Measurements from ENCODE around the gene HNRNPR.
"Not testable (repeated sequence)": the region's sequence is repeated elsewhere in the genome, so short reads cannot be mapped to it uniquely, and the experiment has no call there.

HNRNPR gene

GRCh38 chr1:23344111-23344986, at the start of gene HNRNPR:
HNRNPR (minus strand) TSS chr1:23344284; CDS start chr1:23341008, 3,276 bp downstream.
- DNase-seq, result peak; percentile 100

DNA sequence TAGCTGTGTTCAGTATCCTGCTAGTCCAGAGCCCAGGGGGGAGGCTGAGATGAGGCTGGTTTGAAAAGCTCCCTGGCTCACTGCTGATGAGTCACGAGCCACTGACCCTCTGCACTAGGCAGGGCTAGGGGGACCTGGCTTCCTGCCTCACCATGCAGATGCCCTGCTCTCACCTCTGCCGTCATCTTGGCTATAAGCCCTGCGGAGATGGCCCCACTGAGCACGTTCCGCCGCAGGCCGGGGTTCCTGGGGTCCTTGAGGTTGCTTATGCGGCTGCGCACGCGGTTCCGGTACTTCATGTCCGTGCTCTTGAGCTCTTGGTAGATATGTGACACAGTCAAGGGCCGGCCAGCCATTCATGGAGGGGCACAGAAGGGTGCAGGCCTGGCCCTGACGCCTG, 49.6 kb upstream of the HNRNPR start:
- no peak for DNase-seq

DNA sequence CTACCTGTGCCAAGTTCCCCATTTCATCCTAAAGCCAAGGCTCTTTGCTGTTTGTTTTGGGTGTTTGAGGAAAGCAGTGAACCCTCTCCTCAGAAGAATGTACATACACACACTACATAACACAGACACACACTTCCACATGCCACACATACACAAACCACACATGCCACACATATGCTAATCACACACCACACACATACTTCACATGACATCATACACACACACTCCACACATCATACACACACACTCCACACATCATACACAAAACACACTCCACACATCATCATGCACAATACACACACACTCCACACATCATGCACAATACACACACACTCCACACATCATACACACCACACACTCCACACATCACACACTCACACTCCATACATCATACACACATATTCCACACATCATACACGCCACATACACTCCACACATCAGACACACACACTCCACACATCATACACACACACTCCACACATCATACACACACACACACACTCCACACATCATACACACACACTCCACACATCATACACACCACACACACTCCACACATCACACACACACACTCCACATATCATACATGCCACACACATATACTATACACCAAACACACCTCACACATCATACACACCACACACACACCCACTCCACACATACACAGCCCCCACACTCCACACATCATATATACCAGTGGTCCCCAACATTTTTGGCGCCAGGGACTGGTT, 48.2 kb upstream of the HNRNPR start:
- DNase-seq, result no peak

- no peak for DNase-seq
Measured at GRCh38 chr1:23389837-23390321, 45.8 kb upstream of the HNRNPR start.

DNA sequence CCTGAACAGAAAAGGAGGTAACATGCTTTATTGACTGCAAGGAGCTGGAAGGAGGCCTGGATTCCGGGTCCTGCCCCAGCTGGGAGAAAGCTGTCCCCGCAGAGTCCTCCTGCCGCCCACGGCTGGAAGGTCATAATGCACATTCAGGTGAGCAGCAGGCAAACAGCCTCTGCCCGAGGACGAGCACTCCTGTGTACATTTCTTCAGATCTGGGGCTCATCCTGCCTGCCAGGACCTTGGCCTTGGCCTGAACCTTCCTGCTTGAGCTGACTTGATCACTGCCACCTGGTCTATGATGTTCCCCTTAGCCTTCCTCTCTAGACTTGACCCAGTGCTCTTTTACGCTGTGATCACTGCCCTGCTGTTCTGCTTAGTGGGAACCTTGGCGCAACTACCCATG, 43.4 kb upstream of the HNRNPR start:
- no peak for DNase-seq

GRCh38 chr1:23385119-23385621, 41.1 kb upstream of the HNRNPR start:
- no peak for DNase-seq

DNA sequence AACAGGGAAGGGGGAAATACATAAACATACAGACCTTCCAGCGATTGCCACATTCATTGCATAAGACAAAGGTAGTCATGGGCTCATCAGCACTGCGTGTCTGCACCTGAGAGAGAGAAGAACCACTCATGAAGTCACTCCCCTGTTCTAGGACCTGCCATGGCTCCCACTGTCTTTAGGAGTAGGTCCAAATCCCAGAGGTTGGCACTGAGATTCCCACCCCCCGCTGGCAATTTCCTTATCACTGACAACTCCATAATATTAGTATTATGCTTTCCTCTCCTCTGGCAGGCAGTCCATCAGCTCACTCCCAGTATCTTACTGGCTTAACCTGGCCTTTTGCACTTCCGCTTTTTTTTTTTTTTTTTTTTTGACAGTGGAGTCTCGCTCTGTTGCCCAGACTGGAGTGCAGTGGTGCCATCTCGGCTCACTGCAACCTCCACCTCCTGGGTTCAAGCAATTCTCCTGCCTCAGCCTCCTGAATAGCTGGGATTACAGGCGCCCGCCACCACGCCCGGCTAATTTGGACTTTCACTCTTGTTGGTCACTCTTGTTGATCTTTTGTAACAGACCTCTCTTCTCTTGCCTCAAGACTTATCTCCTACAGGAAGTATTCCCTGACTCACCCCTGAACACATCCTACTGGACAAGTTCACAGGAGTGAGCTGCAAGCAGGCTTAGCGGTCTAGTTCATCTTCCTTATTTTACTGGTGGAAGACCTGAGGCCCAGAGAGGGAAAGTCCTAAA, 40.4 kb upstream of the HNRNPR start:
- no peak for DNase-seq

- DNase-seq, result no peak
Measured at GRCh38 chr1:23383577-23384311, 39.7 kb upstream of the HNRNPR start.

- DNase-seq, result no peak
Measured at GRCh38 chr1:23381233-23381885, 37.3 kb upstream of the HNRNPR start.

- no peak for DNase-seq
Measured at GRCh38 chr1:23380719-23381118, 36.6 kb upstream of the HNRNPR start.

GRCh38 chr1:23380236-23380635, 36.2 kb upstream of the HNRNPR start:
- DNase-seq, result not testable (repeated sequence)

GRCh38 chr1:23376890-23377811, 33.1 kb upstream of the HNRNPR start:
- peak; percentile 48 to 63 for DNase-seq

DNA sequence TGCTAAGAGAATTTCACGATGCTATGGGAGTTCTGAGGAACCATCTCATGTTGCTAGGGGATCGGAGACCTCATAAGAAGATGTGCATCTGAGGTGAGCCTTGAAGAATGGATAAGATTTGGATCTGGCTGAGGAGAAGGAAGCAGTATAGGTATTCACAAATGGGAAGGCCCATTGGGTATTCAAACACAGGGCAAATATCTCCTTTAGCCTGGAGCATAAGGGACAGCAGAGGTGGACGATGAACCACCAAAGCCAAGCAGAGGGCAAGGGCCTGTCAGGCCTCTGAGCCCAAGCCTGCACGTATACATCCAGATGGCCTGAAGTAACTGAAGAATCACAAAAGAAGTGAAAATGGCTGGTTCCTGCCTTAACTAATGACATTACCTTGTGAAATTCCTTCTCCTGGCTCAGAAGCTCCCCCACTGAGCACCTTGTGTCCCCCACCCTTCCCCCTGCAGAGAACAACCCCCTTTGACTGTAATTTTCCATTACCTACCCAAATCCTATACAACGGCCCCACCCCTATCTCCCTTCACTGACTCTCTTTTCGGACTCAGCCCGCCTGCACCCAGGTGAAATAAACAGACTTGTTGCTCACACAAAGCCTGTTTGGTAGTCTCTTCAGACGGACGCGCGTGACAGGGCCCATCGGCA, 30.1 kb upstream of the HNRNPR start:
- not testable (repeated sequence) for DNase-seq

- DNase-seq, result no peak
Measured at GRCh38 chr1:23371987-23372880, 28.1 kb upstream of the HNRNPR start.

DNA sequence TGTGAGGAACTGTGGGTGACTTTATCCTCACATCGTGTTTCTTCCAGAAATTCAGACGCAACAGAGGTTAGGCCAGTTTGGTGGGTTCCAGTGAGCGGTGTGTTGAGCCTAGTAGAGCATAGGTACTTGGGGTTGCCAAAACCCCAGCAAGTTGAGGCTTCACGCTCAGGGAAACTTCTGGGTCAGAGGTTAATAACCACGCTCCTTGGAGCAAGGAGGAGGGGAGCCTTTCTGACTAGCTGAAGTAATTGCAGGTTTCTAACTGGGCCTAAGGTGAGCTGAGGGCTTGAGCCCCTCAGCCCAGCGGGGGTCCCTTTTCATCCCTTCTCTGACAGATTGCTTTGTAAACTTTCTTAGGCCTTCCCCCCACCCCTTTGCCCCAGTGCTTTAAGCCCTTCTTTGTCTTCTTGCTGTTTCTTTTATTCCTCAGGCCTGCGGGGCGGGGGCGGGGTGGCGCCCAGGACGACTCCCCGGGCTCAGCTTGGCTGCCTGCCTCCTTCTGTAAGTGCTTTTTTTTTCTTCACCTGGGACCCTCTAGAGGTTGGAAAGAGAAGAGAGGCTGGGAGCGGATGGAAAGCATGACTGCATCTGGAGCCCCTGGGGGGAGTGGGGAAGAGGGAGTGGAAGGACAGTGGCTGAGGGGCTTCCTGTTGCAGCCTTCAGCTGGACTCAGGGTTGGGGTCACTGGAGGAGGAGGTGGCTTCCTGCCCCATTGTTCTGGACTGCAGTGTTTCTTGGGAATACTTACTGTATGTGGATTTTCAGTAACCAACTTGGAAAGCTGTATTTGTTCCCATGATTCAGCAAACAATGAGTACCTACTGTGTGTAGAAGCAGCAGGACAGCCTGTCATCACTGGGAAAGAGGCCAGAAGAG, 26.9 kb upstream of the HNRNPR start:
- no peak for DNase-seq

GRCh38 chr1:23370330-23370708, 26.2 kb upstream of the HNRNPR start:
- no peak for DNase-seq

- DNase-seq, result peak; percentile 81 to 87
Measured at GRCh38 chr1:23369335-23370013, 25.4 kb upstream of the HNRNPR start, which contains the start of gene ZNF436. ZNF436 (minus strand) TSS chr1:23369836; CDS start chr1:23368005, 1,831 bp downstream.

Measured in NCI-H2081 (cell line).